Stimulated activated CD8-positive, alpha-beta memory T cell treated with anti-CD3 and anti-CD28 coated beads, Interleukin-7, amount 100 ng/mL, for 24 hours (primary cell): Measurements from ENCODE around the gene PPIP5K2.
A peak's percentile ranks its signal among the peaks of the same experiment; 100 is the strongest.
"Not testable (repeated sequence)": the region's sequence is repeated elsewhere in the genome, so short reads cannot be mapped to it uniquely, and the experiment has no call there.

Experiments used
- DNase-seq: peaks from one replicate; pipeline ENCODE4 v3.0.0-alpha.2; 2020; ENCODE audit warnings: low read depth

The PPIP5K2 gene

GRCh38 chr5:103119765-103120606, at the start of gene PPIP5K2, which contains the start of gene GIN1:
TSS of gene PPIP5K2 (plus strand) at chr5:103120301. CDS start at chr5:103129590, 9,289 bp downstream.
TSS of gene GIN1 (minus strand) at chr5:103120138. CDS start at chr5:103108707, 11,431 bp downstream.
- peak; percentile 93 for DNase-seq

- DNase-seq, result not testable (repeated sequence)
Measured at GRCh38 chr5:103073500-103073899, 46.6 kb upstream of the PPIP5K2 start.

DNA sequence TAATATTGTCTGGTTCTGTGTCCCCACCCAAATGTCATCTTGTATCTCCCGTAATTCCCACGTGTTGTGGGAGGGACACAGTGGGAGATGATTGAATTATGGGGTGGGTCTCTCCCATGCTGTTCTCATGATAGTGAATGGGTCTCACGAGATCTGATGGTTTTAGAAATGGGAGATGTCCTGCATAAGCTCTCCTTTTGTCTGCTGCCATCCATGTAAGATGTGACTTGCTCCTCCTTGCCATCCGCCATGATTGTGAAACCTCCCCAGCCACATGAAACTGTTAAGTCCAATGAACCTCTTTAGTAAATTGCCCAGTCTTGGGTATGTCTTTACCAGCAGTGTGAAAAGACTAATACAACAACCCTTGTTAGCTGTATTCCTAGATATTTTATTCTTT, 44.7 kb upstream of the PPIP5K2 start:
- no peak for DNase-seq

DNA sequence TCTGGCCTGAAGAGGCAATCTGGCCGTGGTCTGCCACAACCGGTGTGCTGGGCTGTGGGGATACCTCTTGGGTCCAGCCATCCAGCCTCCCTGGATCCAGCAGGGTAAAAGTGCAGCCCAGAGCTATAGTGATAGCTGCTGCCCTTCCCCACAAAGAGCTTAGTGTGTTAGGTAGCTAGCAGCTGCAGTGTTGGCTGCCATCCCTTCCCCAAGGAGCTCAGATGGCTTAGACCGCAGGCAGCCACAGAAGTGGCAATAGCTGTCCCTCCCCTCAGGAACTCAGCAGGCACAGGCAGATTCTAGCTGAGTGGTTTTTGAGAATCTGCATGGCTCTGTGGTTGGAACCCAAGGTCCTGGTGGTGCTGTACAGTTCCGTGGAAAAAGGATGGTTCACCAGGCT, 40.3 kb upstream of the PPIP5K2 start:
- no peak for DNase-seq

- no peak for DNase-seq
Measured at GRCh38 chr5:103086547-103086946, 33.6 kb upstream of the PPIP5K2 start.

- no peak for DNase-seq
Measured at GRCh38 chr5:103089272-103089671, 30.8 kb upstream of the PPIP5K2 start.

DNA sequence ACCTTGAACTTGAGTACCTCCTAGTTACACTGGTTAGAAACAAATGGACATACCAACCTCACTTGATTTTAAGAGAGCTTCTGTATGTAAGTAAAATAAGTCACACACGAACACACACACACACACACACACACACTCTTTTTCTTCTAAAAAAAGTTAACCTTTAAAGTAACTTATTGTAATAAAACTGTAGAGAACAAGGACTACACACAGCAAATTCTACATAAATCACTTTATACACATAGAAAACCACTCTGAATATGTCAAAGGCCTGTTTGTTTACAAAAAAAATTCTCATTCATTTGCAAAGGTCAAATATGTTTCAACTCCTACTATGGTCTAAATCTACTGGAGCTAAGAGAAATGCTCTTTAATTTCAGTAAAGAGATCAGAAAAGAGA, 29.3 kb upstream of the PPIP5K2 start:
- no peak for DNase-seq

DNA sequence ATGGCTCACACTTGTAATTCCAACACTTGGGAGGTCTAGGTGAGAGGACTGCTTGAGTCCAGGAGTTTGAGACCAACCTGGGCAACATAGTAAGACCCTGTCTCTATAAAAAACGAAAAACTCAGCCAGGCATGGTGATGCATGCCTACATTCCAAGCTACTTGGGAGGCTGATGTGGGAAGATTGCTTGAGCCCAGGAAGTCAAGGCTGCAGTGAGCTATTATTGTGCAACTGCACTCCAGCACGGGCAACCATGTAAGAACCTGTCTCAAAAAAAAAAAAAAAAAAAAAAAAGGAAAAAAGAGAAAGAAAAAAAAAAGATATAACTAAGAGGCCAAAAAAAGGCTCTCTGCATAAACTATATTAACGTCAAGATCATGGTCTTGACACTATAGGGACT, 27.4 kb upstream of the PPIP5K2 start:
- DNase-seq, result no peak

DNA sequence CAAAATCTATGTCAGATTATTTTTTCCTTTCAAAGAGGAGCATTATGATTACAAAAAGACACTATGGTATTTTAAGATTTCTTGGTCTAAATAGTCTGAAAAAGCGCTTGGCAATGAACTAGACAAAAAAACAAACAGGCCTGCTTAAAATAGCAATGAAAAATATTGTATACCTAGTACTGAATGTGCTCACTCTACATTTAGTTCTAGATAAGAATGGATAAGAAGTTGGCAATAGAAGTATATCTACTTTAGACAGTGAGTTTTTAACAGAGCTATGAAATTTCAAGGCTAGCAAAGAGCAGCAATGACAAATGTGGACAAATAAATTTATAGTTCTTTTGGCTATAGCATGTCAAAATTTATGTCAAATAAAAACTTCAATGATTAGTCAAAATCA, 26.4 kb upstream of the PPIP5K2 start:
- no peak for DNase-seq

- DNase-seq, result no peak
Measured at GRCh38 chr5:103094737-103095136, 25.4 kb upstream of the PPIP5K2 start.

GRCh38 chr5:103098993-103099392, 21.1 kb upstream of the PPIP5K2 start:
- no peak for DNase-seq

DNA sequence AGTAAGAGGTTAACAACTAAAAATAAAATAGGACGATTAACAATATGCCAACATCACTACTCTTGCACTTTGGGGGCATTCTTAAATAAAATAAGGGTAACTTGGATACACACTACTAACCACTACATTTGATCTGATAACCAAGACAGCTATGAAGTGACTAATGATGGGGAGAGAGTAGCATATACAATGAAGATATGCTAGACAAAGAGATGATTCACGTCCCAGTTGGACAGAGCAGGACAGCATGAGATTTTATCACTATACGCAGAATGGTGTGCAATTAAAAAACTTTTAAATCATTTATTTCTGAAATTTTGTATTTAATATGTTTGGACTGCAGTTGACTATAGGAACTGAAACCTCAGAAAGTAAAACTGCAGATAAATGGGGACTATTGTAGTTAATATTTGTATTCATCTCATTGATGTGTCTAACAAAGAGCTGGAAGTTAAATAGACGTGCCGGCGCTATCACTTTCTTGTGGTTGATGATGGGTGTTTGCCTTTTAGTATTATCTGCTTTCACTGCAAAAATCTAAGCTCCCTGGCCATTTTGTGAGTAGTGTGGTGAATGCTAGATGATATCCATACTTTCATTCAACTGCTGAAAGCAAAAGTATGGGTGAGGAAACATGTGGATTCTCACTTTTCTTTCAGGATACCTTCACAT, 18.9 kb upstream of the PPIP5K2 start:
- no peak for DNase-seq

- no peak for DNase-seq
Measured at GRCh38 chr5:103102234-103102633, 17.9 kb upstream of the PPIP5K2 start.

DNA sequence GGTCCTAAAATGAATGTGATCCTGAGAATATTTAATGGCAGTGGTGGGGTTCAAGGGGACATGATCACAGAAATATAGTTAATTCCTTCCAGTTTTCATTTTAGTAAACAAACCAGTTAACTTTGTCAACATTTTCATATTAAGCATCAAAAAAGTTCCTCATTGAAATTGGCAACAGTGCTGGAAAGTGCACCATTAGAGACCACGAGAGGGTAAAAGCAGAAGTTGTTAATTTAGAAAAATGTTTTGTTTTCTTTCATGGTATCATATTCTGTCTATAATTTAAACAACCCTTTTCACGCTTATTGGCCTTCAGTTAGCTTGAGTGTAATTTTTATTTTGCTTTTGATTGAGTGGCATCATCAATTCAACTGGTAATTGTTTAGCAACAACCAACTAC, 12.0 kb upstream of the PPIP5K2 start:
- DNase-seq, result no peak

DNA sequence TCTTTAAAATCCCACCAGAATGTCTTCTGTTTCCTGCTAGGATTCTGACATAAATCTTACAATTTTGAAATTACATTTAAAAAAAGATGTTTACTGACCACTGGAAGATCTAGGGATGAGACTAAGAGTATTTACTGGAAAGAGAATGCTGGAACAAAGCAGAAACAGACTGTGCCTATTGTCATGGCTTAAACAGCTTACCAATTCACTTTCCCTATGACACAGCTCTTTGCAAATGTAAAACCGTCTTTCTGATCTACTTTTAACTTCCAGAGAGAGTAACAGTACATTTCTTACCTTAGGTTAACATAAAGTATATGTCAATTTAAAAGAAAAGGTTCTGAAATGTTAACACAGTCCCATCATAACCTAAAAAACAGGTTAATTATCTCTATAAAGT, 10.8 kb upstream of the PPIP5K2 start:
- no peak for DNase-seq

GRCh38 chr5:103110403-103110802, 9.7 kb upstream of the PPIP5K2 start:
- DNase-seq, result no peak

DNA sequence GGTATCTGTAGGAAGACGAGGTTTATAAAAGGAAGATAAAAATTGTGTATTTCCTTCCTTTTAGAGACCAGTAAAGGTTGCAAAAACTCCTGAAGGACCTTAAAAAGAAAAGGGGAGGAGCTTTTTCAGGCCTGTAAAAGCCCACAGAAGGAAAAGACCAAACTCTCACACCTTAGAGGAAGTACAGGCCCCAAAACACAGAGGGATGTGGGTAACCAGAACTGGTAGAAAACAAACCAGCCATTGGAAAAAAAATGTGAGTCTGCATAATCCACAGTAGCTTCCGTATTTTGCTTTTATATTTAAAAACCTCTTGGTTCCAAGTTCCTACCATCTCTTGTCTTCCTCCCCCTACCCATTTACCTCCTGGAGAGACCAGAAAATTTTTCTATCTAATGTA, 8.6 kb upstream of the PPIP5K2 start:
- no peak for DNase-seq

GRCh38 chr5:103112910-103113309, 7.2 kb upstream of the PPIP5K2 start:
- DNase-seq, result no peak

GRCh38 chr5:103114440-103114839, 5.7 kb upstream of the PPIP5K2 start:
- DNase-seq, result no peak

- no peak for DNase-seq
Measured at GRCh38 chr5:103117471-103117991, 2.6 kb upstream of the PPIP5K2 start.

DNA sequence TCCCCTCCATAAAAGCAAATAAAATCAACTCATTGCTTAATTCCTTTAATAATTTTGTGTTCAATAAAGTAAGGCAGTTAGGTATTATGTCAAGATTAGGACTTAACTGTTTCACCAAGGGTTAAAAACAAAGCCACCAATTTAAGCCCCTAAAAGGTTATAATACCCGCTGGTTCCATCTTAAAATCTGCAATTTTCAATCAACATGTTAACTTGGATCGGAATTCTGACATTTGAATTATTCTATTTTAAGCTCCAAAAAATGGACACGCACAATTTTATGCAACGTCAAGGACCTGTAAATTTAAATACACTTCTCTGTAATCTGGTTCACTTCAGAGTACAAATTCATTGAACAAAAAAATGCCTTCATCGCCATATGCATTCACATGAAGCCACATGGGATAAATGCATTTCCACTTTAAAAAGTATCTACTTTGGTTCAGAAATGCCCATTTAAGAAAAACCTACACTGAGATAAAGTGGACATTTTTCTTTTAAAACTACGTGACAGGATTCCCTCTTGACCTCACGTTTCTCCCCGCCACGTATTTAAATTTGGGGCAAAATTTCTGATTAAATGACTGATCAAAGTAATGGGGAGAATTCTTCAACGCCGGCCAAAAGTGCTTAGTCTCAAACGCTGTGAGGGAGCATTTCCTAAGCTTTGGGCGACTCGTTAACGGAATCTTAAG, 884 bp upstream of the PPIP5K2 start:
- DNase-seq, result no peak

DNA sequence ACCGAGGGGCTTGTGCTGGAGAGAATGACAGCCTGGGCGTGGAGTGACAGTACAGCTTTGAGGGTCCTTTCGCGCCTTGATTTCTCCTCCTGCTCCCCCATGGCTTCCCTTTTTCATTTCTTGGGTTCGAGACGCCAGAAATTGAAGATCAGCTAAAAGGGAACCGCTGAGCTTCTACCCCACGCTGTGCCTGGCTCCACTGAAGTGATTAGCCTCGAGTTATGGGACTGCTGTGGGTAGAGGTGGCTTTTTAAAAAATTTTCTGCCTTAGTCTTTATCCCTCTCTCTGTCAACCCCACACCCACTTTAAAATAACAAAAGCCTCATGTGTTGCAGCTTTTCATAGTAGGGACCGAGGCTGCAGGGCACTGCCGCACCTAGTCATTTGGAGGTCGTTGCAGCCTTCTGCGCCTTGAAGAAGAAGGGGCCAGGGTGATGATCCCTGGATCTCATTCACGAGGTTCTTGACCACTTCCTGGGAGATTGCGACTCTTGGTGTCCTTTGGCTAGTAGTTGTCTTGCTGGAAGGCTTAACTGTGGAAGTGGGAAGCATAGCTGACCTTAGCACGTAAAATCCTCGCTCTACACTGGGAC, 603 bp downstream of the PPIP5K2 start:
- no peak for DNase-seq
